ENCODE results near the gene VARS1. TPM values are rescaled to one million over a fixed set of nuclear protein-coding genes. Genes with fewer than 3 reads are reported as not detected.

The VARS1 gene
- total RNA-seq, 2 donors from 2014 or later = 81.4 to 83.1 TPM

GRCh38 chr6:31781244-31782125, 14.1 kb downstream of the VARS1 start:
- H3K27ac ChIP-seq (ENCODE audit: low read depth, low read length) = no peak overlapping the region
- no peak for DNase-seq
- H3K9me3 Mint-ChIP-seq = no peaks in the 10 kb centered on the region
- H3K36me3 Mint-ChIP-seq (ENCODE audit: low read depth) = peaks cover 44% of the 10 kb centered on the region
- H3K36me3 ChIP-seq (ENCODE audit: control insufficient read depth, insufficient read depth, low read length) = peaks cover 51% of the 10 kb centered on the region
- H3K4me1 ChIP-seq (ENCODE audit: control insufficient read depth, insufficient read depth, low read length) = no peaks in the 10 kb centered on the region
- H3K4me1 Mint-ChIP-seq = no peaks in the 10 kb centered on the region
- H3K4me3 ChIP-seq (ENCODE audit: low read length) = no peak overlapping the region
- no peak overlapping the region for H3K27ac Mint-ChIP-seq
- no peaks in the 10 kb centered on the region for H3K9me3 ChIP-seq (ENCODE audit: control insufficient read depth, low read length)
- no peaks in the 10 kb centered on the region for H3K27me3 ChIP-seq (ENCODE audit: control insufficient read depth, insufficient read depth, low read length, poor library complexity, severe bottlenecking)
- WGBS, 2 experiments (ENCODE audit: insufficient coverage in 1 of 2, insufficient read length in 1 of 2) = 93 to 96% methylated on average over 19 to 23 of the region's 23 CpGs
- no peak for TF ChIP-seq CTCF (conservative IDR thresholded peaks at IDR 0.05)
- H3K27me3 Mint-ChIP-seq (ENCODE audit: insufficient read depth) = no peaks in the 10 kb centered on the region
- no peak overlapping the region for H3K9ac ChIP-seq (ENCODE audit: extremely low read depth, low read length, poor library complexity, severe bottlenecking)
- H3K4me3 Mint-ChIP-seq = no peak overlapping the region

- Histone ChIP-seq H3K27ac (ENCODE audit: low read depth, low read length) (no peak overlapping the region), H3K4me3 (ENCODE audit: low read length) (no peak overlapping the region), H3K9ac (ENCODE audit: extremely low read depth, low read length, poor library complexity, severe bottlenecking) (no peak overlapping the region), H3K4me1 (ENCODE audit: control insufficient read depth, insufficient read depth, low read length) (no peaks in the 10 kb centered on the region), H3K36me3 (ENCODE audit: control insufficient read depth, insufficient read depth, low read length) (peaks cover 50% of the 10 kb centered on the region), H3K9me3 (ENCODE audit: control insufficient read depth, low read length) (no peaks in the 10 kb centered on the region), H3K27me3 (ENCODE audit: control insufficient read depth, insufficient read depth, low read length, poor library complexity, severe bottlenecking) (no peaks in the 10 kb centered on the region)
- Mint-ChIP-seq H3K27ac (no peak overlapping the region), H3K36me3 (ENCODE audit: low read depth) (peaks cover 42% of the 10 kb centered on the region), H3K4me3 (no peak overlapping the region), H3K4me1 (no peaks in the 10 kb centered on the region), H3K9me3 (no peaks in the 10 kb centered on the region), H3K27me3 (ENCODE audit: insufficient read depth) (no peaks in the 10 kb centered on the region)
- no peak for TF ChIP-seq CTCF (conservative IDR thresholded peaks at IDR 0.05)
- 93 to 95% methylated on average over 10 to 20 of the region's 20 CpGs for WGBS, 2 experiments (ENCODE audit: insufficient coverage in 1 of 2, insufficient read length in 1 of 2)
- no peak for DNase-seq
Observed at GRCh38 chr6:31780507-31781243, 14.9 kb downstream of the VARS1 start.

GRCh38 chr6:31779908-31780307, 15.6 kb downstream of the VARS1 start:
- 91 to 97% methylated on average over 9 to 10 of the region's 10 CpGs for WGBS, 2 experiments (ENCODE audit: insufficient coverage in 1 of 2, insufficient read length in 1 of 2)
- Histone ChIP-seq H3K36me3 (ENCODE audit: control insufficient read depth, insufficient read depth, low read length) (peaks cover 43% of the 10 kb centered on the region), H3K27me3 (ENCODE audit: control insufficient read depth, insufficient read depth, low read length, poor library complexity, severe bottlenecking) (no peaks in the 10 kb centered on the region), H3K4me1 (ENCODE audit: control insufficient read depth, insufficient read depth, low read length) (no peaks in the 10 kb centered on the region), H3K4me3 (ENCODE audit: low read length) (no peak overlapping the region), H3K27ac (ENCODE audit: low read depth, low read length) (no peak overlapping the region), H3K9ac (ENCODE audit: extremely low read depth, low read length, poor library complexity, severe bottlenecking) (no peak overlapping the region), H3K9me3 (ENCODE audit: control insufficient read depth, low read length) (no peaks in the 10 kb centered on the region)
- no peak for DNase-seq
- H3K27ac Mint-ChIP-seq = no peak overlapping the region
- H3K4me3 Mint-ChIP-seq = no peak overlapping the region
- no peaks in the 10 kb centered on the region for H3K4me1 Mint-ChIP-seq
- H3K36me3 Mint-ChIP-seq (ENCODE audit: low read depth) = peaks cover 39% of the 10 kb centered on the region
- no peaks in the 10 kb centered on the region for H3K9me3 Mint-ChIP-seq
- TF ChIP-seq CTCF (conservative IDR thresholded peaks at IDR 0.05) = no peak
- H3K27me3 Mint-ChIP-seq (ENCODE audit: insufficient read depth) = no peaks in the 10 kb centered on the region

Data from endodermal cell (in vitro differentiated cells).